B cell (primary cell): ENCODE measurements around the gene FAM186B.

ENCODE experiments used
- EZH2 ChIP-seq: IDR thresholded peaks from 2 replicates; pipeline ENCODE4 v1.6.1; 2012; ENCODE audit warnings: borderline replicate concordance, low read depth, mild to moderate bottlenecking, moderate library complexity, low read length; ENCODE audit not compliant: insufficient read depth, poor library complexity, severe bottlenecking
- TF ChIP-seq, protein P1 (sequence below): fragments of 200-600 bp; IDR thresholded peaks from one replicate; pipeline ENCODE4 v1.8.0; 2022; ENCODE audit warnings: antibody characterized with exemption, mild to moderate bottlenecking

DNA sequence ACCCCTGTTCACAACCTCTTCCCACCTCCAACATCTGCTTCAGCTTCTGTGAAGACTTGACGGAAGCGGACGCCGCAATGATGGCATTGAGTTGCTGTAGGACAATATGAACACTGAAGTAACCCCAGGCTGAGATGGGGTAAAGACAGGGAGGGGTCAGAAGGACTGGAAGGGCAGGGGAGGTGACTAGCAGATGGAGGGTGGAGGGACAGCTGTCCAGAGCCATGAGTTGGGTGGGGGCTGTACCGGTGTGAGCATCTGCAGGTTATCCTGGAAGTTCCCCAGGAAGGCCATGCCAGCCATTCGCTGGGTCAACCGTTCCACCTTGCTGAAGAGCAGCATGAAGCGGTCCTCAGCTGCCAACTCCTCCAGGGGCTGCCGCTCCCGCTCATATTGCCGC is 44.0 kb upstream of the FAM186B start:
- TF ChIP-seq, protein P1, sequence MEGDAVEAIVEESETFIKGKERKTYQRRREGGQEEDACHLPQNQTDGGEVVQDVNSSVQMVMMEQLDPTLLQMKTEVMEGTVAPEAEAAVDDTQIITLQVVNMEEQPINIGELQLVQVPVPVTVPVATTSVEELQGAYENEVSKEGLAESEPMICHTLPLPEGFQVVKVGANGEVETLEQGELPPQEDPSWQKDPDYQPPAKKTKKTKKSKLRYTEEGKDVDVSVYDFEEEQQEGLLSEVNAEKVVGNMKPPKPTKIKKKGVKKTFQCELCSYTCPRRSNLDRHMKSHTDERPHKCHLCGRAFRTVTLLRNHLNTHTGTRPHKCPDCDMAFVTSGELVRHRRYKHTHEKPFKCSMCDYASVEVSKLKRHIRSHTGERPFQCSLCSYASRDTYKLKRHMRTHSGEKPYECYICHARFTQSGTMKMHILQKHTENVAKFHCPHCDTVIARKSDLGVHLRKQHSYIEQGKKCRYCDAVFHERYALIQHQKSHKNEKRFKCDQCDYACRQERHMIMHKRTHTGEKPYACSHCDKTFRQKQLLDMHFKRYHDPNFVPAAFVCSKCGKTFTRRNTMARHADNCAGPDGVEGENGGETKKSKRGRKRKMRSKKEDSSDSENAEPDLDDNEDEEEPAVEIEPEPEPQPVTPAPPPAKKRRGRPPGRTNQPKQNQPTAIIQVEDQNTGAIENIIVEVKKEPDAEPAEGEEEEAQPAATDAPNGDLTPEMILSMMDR, result no peak
- no peak for TF ChIP-seq EZH2
